Breast epithelium (tissue), 4 donors: Measurements from ENCODE around the gene ABCF1. TPM values are rescaled to one million over a fixed set of nuclear protein-coding genes. Genes with fewer than 3 reads are reported as not detected.

ENCODE experiments used
- DNase-seq, 2 donors: peaks; one replicate each; pipeline ENCODE4 v3.0.0-alpha.2; 2019; ENCODE audit warnings: low spot score in 2 of 2
- H3K27ac ChIP-seq, 2 donors: fragments of 200-600 bp; sonication (generic) in 1 of 2; one replicate each; pipeline ENCODE4 v1.5.1; 2016 to 2019; ENCODE audit warnings: mild to moderate bottlenecking in 1 of 2
- H3K27me3 ChIP-seq, 2 donors: fragments of 200-600 bp; sonication (generic) in 1 of 2; one replicate each; pipeline versions ENCODE4 v1.5.1 to v1.6.0; 2017 to 2019; ENCODE audit warnings: control low read depth in 1 of 2, mild to moderate bottlenecking in 1 of 2
- H3K36me3 ChIP-seq: fragments of 200-600 bp; one replicate; pipeline ENCODE4 v1.5.1; 2019
- H3K4me1 ChIP-seq, 2 donors: fragments of 200-600 bp; sonication (generic); one replicate each; pipeline ENCODE4 v1.5.1; 2016 to 2019; ENCODE audit warnings: control low read depth in 1 of 2
- H3K4me3 ChIP-seq, 3 donors: fragments of 200-600 bp; sonication (generic); 1 replicate in 2 of 3; 2 replicates in 1 of 3; pipeline ENCODE4 v1.5.1; 2016 to 2019; ENCODE audit warnings: mild to moderate bottlenecking in 3 of 3, moderate library complexity in 2 of 3
- H3K9me3 ChIP-seq, 2 donors: fragments of 200-600 bp; sonication (generic) in 1 of 2; one replicate each; pipeline ENCODE4 v1.5.1; 2016 to 2019; ENCODE audit warnings: control low read depth in 1 of 2
- POLR2A ChIP-seq: fragments of 450-650 bp; IDR thresholded peaks from one replicate; pipeline ENCODE4 v1.6.1; 2016; ENCODE audit warnings: antibody characterized with exemption, mild to moderate bottlenecking, moderate library complexity
- POLR2AphosphoS5 ChIP-seq, 3 donors: sonication (generic); formaldehyde crosslinking; IDR thresholded peaks; one replicate each; pipeline ENCODE4 v1.6.1; 2017; ENCODE audit warnings: antibody characterized with exemption in 3 of 3
- intact Hi-C: fragments of 100-400 bp; cut with DNase I; formaldehyde crosslinking; loops from one replicate; pipeline ENCODE4 v1.15.1; 2023; ENCODE audit warnings: low total_unique reads
- total RNA-seq, 3 donors: library from RNA; depleted of rRNA; stranded (reverse); fragments of >200 nt; gene quantifications; one replicate each; pipeline ENCODE4 v1.1.0, GENCODE V29; 2016
- TF ChIP-seq, protein P1 (sequence below), 3 donors: fragments of 450-650 bp; IDR thresholded peaks; one replicate each; pipeline ENCODE4 v1.5.1; 2016 to 2017; ENCODE audit warnings: antibody characterized with exemption in 3 of 3, mild to moderate bottlenecking in 3 of 3, moderate library complexity in 3 of 3

ABCF1 gene
- total RNA-seq, 3 donors from 2014 or later: 41.0 to 55.2 (median 51.5) TPM

DNA sequence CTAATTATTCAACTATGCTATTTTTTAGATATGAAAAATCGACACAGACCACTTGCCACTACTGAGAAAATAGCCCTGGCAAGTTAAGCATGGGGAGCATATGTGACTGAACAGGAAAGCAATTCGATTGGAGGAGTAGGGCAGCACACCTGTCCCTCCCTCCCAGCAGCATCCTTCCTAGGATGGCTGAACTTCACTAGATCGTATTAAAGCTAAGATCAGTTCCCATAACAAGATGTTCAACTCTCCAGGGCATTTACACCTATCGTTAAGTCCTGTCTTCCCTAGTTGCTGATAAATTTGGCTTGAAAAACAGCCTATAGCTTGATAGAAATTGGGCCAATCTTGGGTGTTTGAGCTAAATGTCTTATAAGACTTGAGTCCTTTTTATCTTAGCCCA is 38.8 kb downstream of the ABCF1 start:
- intact Hi-C loops: no loop called here
- Histone ChIP-seq H3K9me3 (no peaks in the 10 kb centered on the region), H3K27ac (peak overlapping the region; percentile 37 to 56), H3K4me1 (peaks cover 0 to 11% of the 10 kb centered on the region in 2 donors), H3K36me3 (no peaks in the 10 kb centered on the region), H3K4me3 (no peak overlapping the region), H3K27me3 (no peaks in the 10 kb centered on the region)
- DNase-seq: no peak
- no peak for TF ChIP-seq POLR2A
- TF ChIP-seq, protein P1, sequence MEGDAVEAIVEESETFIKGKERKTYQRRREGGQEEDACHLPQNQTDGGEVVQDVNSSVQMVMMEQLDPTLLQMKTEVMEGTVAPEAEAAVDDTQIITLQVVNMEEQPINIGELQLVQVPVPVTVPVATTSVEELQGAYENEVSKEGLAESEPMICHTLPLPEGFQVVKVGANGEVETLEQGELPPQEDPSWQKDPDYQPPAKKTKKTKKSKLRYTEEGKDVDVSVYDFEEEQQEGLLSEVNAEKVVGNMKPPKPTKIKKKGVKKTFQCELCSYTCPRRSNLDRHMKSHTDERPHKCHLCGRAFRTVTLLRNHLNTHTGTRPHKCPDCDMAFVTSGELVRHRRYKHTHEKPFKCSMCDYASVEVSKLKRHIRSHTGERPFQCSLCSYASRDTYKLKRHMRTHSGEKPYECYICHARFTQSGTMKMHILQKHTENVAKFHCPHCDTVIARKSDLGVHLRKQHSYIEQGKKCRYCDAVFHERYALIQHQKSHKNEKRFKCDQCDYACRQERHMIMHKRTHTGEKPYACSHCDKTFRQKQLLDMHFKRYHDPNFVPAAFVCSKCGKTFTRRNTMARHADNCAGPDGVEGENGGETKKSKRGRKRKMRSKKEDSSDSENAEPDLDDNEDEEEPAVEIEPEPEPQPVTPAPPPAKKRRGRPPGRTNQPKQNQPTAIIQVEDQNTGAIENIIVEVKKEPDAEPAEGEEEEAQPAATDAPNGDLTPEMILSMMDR (IDR thresholded peaks at IDR 0.05): no peak
- no peak for TF ChIP-seq POLR2AphosphoS5 (IDR thresholded peaks at IDR 0.05)

GRCh38 chr6:30611150-30611855 is 40.1 kb downstream of the ABCF1 start:
- peaks cover 0 to 11% of the 10 kb centered on the region in 2 donors for H3K4me1 ChIP-seq

DNA sequence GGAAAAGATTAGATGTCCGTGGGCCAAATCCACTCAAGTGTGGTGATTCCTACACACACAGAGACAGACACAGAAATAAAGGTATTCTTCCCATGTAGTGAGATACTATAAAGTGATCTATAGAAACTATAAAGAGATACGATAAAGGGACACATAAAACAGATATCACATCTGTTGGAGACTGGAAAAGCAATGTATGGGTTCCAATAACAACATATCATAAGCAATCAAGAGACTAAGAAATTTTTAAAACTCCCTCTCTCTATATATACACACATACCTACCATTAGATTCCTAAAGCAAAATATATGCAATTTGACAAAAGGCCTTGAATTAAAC is 40.6 kb downstream of the ABCF1 start:
- no peaks in the 10 kb centered on the region for H3K27me3 ChIP-seq
- TF ChIP-seq POLR2AphosphoS5 (IDR thresholded peaks at IDR 0.05): no peak
- no peak for DNase-seq
- intact Hi-C loops: no loop called here
- peak overlapping the region; percentile 56 to 100 for H3K27ac ChIP-seq
- no peak overlapping the region for H3K4me3 ChIP-seq
- no peaks in the 10 kb centered on the region for H3K36me3 ChIP-seq
- peaks cover 0 to 11% of the 10 kb centered on the region in 2 donors for H3K4me1 ChIP-seq
- H3K9me3 ChIP-seq: no peaks in the 10 kb centered on the region

More at GRCh38 chr6:30611150-30611855, 40.1 kb downstream of the ABCF1 start:
- TF ChIP-seq, protein P1 (IDR thresholded peaks at IDR 0.05): no peak
- TF ChIP-seq POLR2A (no peak), POLR2AphosphoS5 (IDR thresholded peaks at IDR 0.05) (no peak)
- Histone ChIP-seq H3K27ac (peak overlapping the region; percentile 56 to 100), H3K36me3 (no peaks in the 10 kb centered on the region), H3K4me3 (no peak overlapping the region), H3K27me3 (no peaks in the 10 kb centered on the region), H3K9me3 (no peaks in the 10 kb centered on the region)
- no peak for DNase-seq
- intact Hi-C loops: no loop called here

DNA sequence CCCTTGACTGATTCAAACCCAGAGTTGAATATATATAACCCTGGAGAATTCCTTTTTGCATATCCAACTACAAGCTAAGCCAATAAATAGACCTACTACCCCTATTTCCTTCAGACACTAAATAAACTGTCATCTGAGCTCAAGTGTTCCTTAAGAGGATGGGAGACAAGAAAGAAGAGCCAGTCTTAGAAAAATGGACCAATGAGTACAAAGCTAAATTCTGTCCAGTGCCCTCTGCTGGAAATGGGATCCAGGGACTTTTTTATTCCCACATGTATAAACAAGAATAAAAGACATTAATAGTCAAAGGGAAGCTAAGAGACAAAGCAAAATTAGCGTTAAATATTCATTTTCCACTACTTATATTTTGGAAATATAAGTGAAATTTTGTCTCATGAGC is 41.0 kb downstream of the ABCF1 start:
- H3K9me3 ChIP-seq: no peaks in the 10 kb centered on the region
- peak overlapping the region; percentile 22 to 100 for H3K27ac ChIP-seq
- TF ChIP-seq POLR2A (no peak), POLR2AphosphoS5 (IDR thresholded peaks at IDR 0.05) (no peak)
- TF ChIP-seq, protein P1 (IDR thresholded peaks at IDR 0.05): peak in 1 of 3 donors; percentile 13
- H3K27me3 ChIP-seq: no peaks in the 10 kb centered on the region
- no peak overlapping the region for H3K4me3 ChIP-seq
- DNase-seq: no peak
- H3K36me3 ChIP-seq: no peaks in the 10 kb centered on the region
- intact Hi-C loops: no loop called here
- peaks cover 0 to 11% of the 10 kb centered on the region in 2 donors for H3K4me1 ChIP-seq

GRCh38 chr6:30612687-30613248 is 41.5 kb downstream of the ABCF1 start:
- peaks cover 0 to 11% of the 10 kb centered on the region in 2 donors for H3K4me1 ChIP-seq
- no peak for TF ChIP-seq POLR2A
- TF ChIP-seq POLR2AphosphoS5 (IDR thresholded peaks at IDR 0.05): no peak
- TF ChIP-seq, protein P1 (IDR thresholded peaks at IDR 0.05): no peak
- peak overlapping the region; percentile 22 to 100 for H3K27ac ChIP-seq
- no peak overlapping the region for H3K4me3 ChIP-seq
- intact Hi-C loops: no loop called here
- no peaks in the 10 kb centered on the region for H3K36me3 ChIP-seq
- no peaks in the 10 kb centered on the region for H3K9me3 ChIP-seq
- no peaks in the 10 kb centered on the region for H3K27me3 ChIP-seq
- DNase-seq: no peak
